ENCODE results near the gene HYI.

GRCh38 chr1:43436371-43436770 lies 17.4 kb downstream of the HYI start:
- TF ChIP-seq ZFX (IDR thresholded peaks at IDR 0.05; ENCODE audit: borderline replicate concordance) (no peak), CTCF (IDR thresholded peaks at IDR 0.05) (no peak)
